BJ (cell line): Measurements from ENCODE around the gene MFAP4. TPM values are rescaled to one million over a fixed set of nuclear protein-coding genes. Genes with fewer than 3 reads are reported as not detected.
A peak's percentile ranks its signal among the peaks of the same experiment; 100 is the strongest.

Source experiments
- CTCF ChIA-PET: fragments of 350-600 bp; formaldehyde crosslinking; extraction: SDS; loops from one replicate; lab custom pipeline; 2021; ENCODE audit warnings: antibody characterized with exemption, inconsistent platforms; lab: Yijun Ruan, JAX
- POLR2A ChIA-PET: fragments of 300-600 bp; sonication (Branson Sonifier 250); formaldehyde crosslinking; extraction: SDS; loops from one replicate; lab custom pipeline; 2021; ENCODE audit warnings: antibody characterized with exemption; lab: Charles Lee
- DNase-seq: peaks from one replicate; pipeline ENCODE4 v3.0.0-alpha.2; 2011; ENCODE audit warnings: low read depth
- H3K27me3 ChIP-seq: 2 replicates; pipeline ENCODE4 v1.6.0; 2011; ENCODE audit warnings: low read length; ENCODE audit not compliant: control insufficient read depth, insufficient read depth
- H3K36me3 ChIP-seq: 2 replicates; pipeline ENCODE4 v1.5.1; 2011; ENCODE audit warnings: low read length; ENCODE audit not compliant: control insufficient read depth, insufficient read depth
- H3K4me3 ChIP-seq: 2 replicates; pipeline ENCODE4 v1.5.1; 2011; ENCODE audit warnings: low read depth, mild to moderate bottlenecking, control low read depth, low read length
- polyA plus RNA-seq: library from polyadenylated mRNA; depleted of rRNA; stranded (reverse); fragments of >200 nt; gene quantifications from 2 replicates; pipeline ENCODE4 v1.2.3, GENCODE V29; 2011
- TF ChIP-seq, protein P1 (sequence below): IDR thresholded peaks from 2 replicates; pipeline ENCODE4 v1.5.1; 2011; ENCODE audit warnings: low read depth, mild to moderate bottlenecking, control low read depth, inconsistent platforms, low read length, moderate library complexity; ENCODE audit not compliant: insufficient read depth

Gene MFAP4
- polyA plus RNA-seq, 1 experiment, result 86.8 TPM

- H3K27me3 ChIP-seq, result no peaks in the 10 kb centered on the region
- H3K36me3 ChIP-seq, result peaks cover 1% of the 10 kb centered on the region
- DNase-seq, result no peak
- ChIA-PET CTCF (interaction anchor here (2.1 to 10.2 kb wide), 2 partner anchors 28 to 57 kb away, joined by 7 to 78 read pairs; partner anchors contain the start of gene B9D1), POLR2A (no interaction called here)
- H3K4me3 ChIP-seq, result no peak overlapping the region
- TF ChIP-seq, protein P1, sequence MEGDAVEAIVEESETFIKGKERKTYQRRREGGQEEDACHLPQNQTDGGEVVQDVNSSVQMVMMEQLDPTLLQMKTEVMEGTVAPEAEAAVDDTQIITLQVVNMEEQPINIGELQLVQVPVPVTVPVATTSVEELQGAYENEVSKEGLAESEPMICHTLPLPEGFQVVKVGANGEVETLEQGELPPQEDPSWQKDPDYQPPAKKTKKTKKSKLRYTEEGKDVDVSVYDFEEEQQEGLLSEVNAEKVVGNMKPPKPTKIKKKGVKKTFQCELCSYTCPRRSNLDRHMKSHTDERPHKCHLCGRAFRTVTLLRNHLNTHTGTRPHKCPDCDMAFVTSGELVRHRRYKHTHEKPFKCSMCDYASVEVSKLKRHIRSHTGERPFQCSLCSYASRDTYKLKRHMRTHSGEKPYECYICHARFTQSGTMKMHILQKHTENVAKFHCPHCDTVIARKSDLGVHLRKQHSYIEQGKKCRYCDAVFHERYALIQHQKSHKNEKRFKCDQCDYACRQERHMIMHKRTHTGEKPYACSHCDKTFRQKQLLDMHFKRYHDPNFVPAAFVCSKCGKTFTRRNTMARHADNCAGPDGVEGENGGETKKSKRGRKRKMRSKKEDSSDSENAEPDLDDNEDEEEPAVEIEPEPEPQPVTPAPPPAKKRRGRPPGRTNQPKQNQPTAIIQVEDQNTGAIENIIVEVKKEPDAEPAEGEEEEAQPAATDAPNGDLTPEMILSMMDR, result no peak
Observed at GRCh38 chr17:19390951-19391350, 4.0 kb upstream of the MFAP4 start.

DNA sequence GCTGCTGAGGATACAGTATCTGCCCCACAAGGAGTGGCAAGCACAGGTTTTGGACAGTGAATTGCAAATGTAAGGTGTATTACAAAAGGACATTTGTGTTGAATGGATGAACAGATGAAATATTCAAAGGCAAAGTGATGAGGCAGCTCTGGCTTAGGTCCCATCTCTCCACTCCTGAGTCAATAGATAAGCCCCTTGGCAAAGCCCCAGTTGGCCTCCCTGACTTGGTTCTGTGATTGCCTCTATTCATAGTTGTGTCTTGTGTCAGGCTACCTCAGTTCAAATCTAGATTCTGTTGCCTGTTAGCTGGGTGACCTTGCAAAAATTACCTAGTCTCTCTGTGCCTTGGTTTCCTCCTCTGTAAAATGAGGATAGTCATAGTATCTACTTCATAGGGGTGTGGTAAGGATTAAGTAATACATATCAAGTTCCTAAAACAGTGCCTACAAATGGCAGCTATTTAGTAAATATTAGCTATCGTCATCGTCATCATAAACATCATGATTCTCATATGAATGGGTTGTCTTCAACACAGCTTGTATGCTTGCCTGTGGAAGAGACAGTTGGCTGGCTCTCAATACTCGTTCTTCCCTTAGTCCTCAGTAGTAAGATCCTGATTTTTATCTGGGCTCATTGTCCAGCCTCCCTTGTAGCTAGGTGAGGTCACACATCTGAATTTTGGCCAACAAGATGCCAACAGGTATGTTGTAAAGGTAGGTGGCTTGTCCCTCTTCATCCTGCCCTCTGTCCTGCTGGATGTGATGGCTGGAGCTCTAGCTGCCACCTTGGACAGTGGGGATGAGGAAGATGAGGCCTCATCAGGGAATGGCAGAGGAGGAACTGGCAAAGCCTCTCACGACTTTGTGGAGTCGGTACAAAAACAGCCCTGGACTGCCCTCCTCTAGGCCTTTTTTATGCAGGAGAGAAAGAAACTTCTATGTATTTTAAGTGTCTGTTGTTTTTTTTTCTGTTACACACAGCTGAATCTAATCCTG, 2.1 kb upstream of the MFAP4 start:
- H3K36me3 ChIP-seq, result peaks cover 9% of the 10 kb centered on the region
- no peak overlapping the region for H3K4me3 ChIP-seq
- H3K27me3 ChIP-seq, result no peaks in the 10 kb centered on the region
- POLR2A ChIA-PET, result no interaction called here
- TF ChIP-seq, protein P1, result no peak
- DNase-seq, result no peak
- CTCF ChIA-PET, result interaction anchor here (1.2 to 10.2 kb wide), 5 partner anchors 9 to 59 kb away, joined by 3 to 78 read pairs (median 5); partner anchors contain the start of genes B9D1 and RNF112

DNA sequence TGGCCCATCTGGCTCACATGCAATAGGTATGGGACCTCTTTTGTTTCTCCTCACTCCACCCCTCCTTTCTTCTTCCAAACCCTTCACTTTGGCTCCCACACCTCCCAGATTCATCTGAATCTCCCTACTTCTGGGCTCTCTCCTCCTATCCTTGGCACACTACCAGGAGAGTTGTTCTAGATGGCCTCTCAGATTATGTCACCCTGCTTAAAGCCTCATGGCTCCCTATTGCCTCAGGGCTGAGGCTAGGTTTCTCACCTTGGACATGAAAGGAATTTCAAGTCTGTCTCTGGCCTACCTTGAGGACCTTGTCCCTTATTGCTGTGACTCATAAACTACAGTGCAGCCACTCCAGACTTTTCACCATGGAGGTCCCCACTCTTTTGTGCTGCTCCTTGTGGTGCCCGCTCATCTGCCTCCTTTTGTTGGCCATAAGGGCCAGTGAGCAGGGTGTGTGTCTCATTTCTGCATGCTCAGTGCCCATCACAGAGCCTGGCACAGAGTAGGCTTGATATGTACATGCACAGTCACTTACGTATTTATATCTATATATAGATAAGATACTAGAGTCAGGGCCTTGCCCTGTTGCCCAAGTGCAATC, 1.0 kb upstream of the MFAP4 start:
- no peaks in the 10 kb centered on the region for H3K27me3 ChIP-seq
- CTCF ChIA-PET, result interaction anchor here (1.2 to 10.2 kb wide), 5 partner anchors 8 to 60 kb away, joined by 3 to 78 read pairs (median 5); partner anchors contain the start of genes B9D1 and RNF112
- POLR2A ChIA-PET, result interaction anchor here (2.0 kb wide), 1 partner anchor 10 kb away, joined by 15 read pairs; the partner anchor contains the start of gene MAPK7
- peak; percentile 34 for DNase-seq
- peaks cover 17% of the 10 kb centered on the region for H3K36me3 ChIP-seq
- H3K4me3 ChIP-seq, result no peak overlapping the region
- TF ChIP-seq, protein P1, result no peak

GRCh38 chr17:19386051-19386929, 700 bp downstream of the MFAP4 start:
- Histone ChIP-seq H3K36me3 (peaks cover 26% of the 10 kb centered on the region), H3K27me3 (no peaks in the 10 kb centered on the region), H3K4me3 (peak overlapping the region; percentile 53)
- TF ChIP-seq, protein P1, result no peak
- DNase-seq, result peak; percentile 53
- ChIA-PET POLR2A (interaction anchor here (0.7 to 2.0 kb wide), 2 partner anchors 8 to 24 kb away, joined by 4 to 15 read pairs; partner anchors contain the start of gene MAPK7), CTCF (interaction anchor here (0.6 to 10.2 kb wide), 5 partner anchors 19 to 62 kb away, joined by 3 to 78 read pairs (median 5); partner anchors contain the start of genes B9D1 and RNF112)
